Bronchial epithelial cell (primary cell): ENCODE data around the gene CTDSP2. TPM values are rescaled to one million over a fixed set of nuclear protein-coding genes. Genes with fewer than 3 reads are reported as not detected.

Experiments
- DNase-seq: peaks from one replicate; pipeline ENCODE4 v3.0.0-alpha.2; 2010; ENCODE audit warnings: low read depth
- FAIRE-seq: peaks from 2 replicates; lab custom pipeline; 2011; peaks lifted over from hg19 to GRCh38; lab: Jason Lieb, UNC
- H3K27me3 ChIP-seq: 2 replicates; pipeline ENCODE4 v1.5.1; 2011; ENCODE audit warnings: low read length; ENCODE audit not compliant: control insufficient read depth, insufficient read depth
- H3K36me3 ChIP-seq: 2 replicates; pipeline ENCODE4 v1.5.1; 2011; ENCODE audit warnings: low read length; ENCODE audit not compliant: control insufficient read depth, insufficient read depth
- H3K4me3 ChIP-seq: 2 replicates; pipeline ENCODE4 v1.5.1; 2011; ENCODE audit warnings: mild to moderate bottlenecking, low read depth, low read length, control low read depth
- total RNA-seq: library from RNA; depleted of rRNA; stranded (reverse); fragments of >200 nt; gene quantifications from 2 replicates; pipeline ENCODE4 v1.2.1, GENCODE V29; 2014
- TF ChIP-seq, protein P1 (sequence below): IDR thresholded peaks from 2 replicates; pipeline ENCODE4 v1.5.1; 2011; ENCODE audit warnings: mild to moderate bottlenecking, moderate library complexity, low read length, control low read depth, inconsistent platforms; ENCODE audit not compliant: insufficient read depth, severe bottlenecking

CTDSP2 gene
- total RNA-seq, 1 donor from 2014 or later = 36.3 TPM

DNA sequence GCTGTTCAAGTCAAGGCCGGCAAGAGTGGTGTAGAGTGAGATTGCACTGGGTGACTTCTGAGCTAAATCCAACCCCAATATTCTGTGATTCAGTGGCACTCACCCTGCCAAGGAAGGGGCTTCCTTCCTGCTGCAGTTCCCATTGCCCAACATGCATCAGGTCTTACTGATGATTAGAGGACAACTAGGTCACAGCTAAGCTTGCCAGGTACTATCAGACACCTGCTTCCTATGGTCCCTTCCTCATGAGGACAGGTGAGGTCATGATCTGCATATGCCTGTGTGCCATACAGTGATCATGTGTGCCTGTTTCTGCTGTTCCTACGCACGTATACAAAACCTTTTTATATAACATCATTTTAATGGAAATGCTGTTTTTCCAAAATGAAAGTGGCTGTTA is 1.7 kb upstream of the CTDSP2 start:
- no peak for DNase-seq
- peaks cover 1% of the 10 kb centered on the region for H3K27me3 ChIP-seq

DNA sequence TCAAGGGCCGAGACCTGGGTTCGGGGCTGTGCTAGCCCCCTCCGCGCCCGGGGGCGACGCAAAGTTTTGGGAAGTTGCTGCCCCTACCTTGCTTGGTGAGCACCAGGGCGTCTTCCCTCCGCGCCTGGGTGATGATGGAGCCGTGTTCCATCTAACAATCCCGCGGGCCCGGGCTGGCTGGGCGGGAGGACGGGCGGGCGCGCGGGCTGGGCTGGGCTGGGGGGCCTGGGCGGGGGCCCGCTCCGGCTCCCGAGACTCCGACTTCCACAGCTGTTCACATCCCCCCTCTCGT is 298 bp downstream of the CTDSP2 start:
- TF ChIP-seq, protein P1, sequence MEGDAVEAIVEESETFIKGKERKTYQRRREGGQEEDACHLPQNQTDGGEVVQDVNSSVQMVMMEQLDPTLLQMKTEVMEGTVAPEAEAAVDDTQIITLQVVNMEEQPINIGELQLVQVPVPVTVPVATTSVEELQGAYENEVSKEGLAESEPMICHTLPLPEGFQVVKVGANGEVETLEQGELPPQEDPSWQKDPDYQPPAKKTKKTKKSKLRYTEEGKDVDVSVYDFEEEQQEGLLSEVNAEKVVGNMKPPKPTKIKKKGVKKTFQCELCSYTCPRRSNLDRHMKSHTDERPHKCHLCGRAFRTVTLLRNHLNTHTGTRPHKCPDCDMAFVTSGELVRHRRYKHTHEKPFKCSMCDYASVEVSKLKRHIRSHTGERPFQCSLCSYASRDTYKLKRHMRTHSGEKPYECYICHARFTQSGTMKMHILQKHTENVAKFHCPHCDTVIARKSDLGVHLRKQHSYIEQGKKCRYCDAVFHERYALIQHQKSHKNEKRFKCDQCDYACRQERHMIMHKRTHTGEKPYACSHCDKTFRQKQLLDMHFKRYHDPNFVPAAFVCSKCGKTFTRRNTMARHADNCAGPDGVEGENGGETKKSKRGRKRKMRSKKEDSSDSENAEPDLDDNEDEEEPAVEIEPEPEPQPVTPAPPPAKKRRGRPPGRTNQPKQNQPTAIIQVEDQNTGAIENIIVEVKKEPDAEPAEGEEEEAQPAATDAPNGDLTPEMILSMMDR = no peak
- peaks cover under 1% of the 10 kb centered on the region for H3K27me3 ChIP-seq
- DNase-seq (no peak), FAIRE-seq (no peak)
- no peaks in the 10 kb centered on the region for H3K36me3 ChIP-seq
- peak overlapping the region; percentile 96 for H3K4me3 ChIP-seq

More for the DNA sequence above, 1.7 kb upstream of the CTDSP2 start:
- TF ChIP-seq, protein P1 = no peak
- Histone ChIP-seq H3K4me3 (no peak overlapping the region), H3K36me3 (no peaks in the 10 kb centered on the region)
- no peak for FAIRE-seq

DNA sequence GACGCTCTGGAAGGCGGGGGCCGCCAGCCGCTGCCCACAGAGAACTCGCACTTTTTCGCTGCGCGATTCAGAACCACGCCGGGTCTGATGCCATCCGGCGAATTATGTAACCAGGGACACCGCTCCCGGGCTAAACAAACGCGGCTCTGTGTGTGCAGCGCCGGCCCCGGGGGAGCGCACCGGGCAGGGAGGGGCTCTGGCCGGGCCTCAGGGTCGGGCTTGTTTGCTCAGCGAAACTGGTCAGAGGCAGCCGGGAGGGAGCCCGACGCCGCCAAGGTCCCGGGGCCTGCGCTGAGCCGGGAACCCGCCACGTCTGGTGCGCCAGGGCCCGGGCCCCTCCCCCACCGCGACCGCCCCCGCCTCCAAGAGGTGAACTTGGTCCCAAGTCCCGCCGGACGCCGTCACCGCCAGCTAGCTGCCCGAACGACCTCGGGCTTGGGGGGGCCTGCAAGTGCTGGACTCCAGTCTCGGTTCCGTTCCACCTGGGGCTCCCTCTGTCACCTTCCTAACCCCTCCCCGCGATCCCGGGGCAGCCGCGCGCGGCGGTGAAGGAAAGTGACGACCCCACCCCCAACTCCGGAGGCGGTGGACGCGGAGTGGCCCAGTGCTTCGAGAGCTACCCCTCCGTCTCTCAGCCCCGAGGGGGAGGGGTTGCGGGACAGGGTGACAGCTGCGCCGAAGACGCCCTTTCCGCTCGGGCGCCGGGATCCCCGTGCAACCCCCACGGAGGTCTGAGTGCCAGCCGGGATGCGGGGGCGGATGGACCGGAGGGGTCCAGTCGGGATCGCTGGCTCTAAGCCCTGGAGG is 848 bp downstream of the CTDSP2 start:
- TF ChIP-seq, protein P1 = no peak
- no peak for FAIRE-seq
- no peaks in the 10 kb centered on the region for H3K36me3 ChIP-seq
- no peaks in the 10 kb centered on the region for H3K27me3 ChIP-seq
- no peak for DNase-seq
- peak overlapping the region; percentile 96 for H3K4me3 ChIP-seq

DNA sequence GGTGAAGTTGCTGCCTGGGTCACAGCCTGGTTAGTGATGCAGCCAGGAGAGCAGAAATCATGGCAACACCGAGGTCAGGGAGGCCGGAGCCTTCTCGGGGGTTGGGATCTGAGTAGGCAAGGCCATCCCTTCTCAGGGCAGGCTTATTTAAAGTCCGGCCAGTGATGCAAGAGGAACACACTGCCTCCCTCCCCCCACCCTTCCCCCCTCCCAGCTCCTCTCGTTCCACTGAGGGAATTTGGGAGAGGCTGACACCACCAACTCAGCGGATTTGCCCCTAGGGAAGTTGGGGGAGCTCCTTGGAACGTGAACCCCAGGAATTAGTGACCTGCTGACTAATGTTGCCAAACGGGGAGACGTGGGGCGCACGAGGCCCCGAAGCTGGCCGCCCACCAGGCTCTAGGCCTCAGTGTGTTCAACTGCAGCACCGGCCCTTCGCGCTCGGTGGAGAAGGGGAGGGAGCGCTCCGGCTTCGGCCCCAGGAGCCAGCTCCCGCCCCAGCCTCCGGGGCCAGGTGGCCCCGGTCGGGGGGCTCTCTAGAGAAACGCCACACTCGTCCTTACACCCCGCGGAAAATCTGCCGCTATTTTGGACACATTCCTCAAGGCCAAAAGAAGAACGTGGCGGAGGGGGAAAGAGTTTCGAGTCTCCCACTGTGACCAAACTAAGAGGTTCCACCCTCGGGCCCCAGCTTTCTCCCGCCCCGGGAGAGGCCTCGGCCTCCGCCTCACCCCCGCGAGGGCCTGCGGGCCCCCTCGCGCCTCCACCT is 1.6 kb downstream of the CTDSP2 start:
- no peak for FAIRE-seq
- H3K36me3 ChIP-seq = no peaks in the 10 kb centered on the region
- no peaks in the 10 kb centered on the region for H3K27me3 ChIP-seq
- peak overlapping the region; percentile 96 for H3K4me3 ChIP-seq
- TF ChIP-seq, protein P1 = no peak
- DNase-seq = no peak

DNA sequence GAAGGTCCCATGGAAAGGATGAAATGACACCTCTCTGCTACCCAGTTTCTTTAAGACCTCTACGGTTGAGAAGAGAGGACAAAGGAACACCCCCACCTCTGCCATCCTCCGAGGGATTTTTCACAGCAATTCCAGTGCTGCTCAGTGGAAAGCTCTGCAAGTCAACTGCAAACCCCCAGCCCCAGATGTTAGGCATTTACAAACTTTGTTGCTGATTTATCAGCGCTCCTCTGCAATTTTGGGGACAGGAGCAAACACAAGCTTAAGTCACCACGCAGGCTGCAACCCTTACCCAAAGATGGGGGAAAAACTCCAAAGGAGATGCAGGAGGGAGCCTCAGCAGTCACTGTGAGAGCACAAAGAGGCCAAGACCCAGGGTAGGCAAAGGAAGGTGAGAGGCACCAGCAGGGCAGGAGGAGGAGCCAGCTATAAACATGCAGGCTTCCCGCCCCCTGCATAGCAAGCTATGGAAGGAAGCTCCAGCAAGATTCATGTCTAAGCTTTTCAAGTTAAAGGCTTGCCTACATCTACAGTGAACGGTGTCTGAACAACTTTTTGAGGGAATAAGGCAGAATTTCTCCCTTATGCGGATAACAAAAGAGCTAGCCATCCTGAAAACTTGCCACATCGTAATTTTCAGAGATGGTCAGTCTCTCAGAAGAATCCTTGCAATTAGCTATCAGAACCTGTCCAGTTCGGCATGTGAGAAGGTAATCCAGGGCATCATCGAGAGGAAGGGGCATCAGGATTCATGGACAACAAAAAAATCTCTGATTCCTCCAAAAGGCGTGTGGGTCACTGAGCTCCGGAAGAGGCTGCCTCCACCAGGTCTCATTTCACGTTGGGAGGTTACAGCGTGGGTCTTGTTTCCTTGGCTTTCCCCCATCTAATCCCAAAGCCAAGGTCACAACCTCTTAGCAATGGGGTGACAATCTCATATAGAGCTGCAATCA is 3.9 kb downstream of the CTDSP2 start:
- DNase-seq (no peak), FAIRE-seq (no peak)
- H3K27me3 ChIP-seq = no peaks in the 10 kb centered on the region
- no peak overlapping the region for H3K4me3 ChIP-seq
- TF ChIP-seq, protein P1 = no peak
- H3K36me3 ChIP-seq = no peaks in the 10 kb centered on the region
